ENCODE measurements around the gene EZH2.

DNA sequence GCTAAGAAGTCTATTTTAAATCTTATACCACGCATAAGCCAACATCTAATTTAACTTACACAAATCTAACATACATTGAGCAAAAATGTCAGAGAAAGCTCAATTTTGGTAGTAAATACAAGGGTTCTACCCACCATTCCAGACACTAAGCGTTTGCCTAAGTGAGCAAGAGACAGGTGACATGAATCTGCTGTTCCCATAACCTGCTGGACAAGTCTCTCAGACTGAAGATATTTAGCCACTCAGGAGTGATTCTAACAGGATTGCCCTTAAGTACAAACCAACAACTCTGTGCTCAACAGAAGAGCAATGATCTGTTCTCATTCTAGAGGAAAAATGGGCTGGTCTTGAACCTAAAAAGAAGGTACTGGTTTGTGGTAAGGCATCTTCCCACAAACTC, 18.8 kb downstream of the EZH2 start:
- no peak for TF ChIP-seq POLR2A (IDR thresholded peaks at IDR 0.05)
- TF ChIP-seq, protein P1, sequence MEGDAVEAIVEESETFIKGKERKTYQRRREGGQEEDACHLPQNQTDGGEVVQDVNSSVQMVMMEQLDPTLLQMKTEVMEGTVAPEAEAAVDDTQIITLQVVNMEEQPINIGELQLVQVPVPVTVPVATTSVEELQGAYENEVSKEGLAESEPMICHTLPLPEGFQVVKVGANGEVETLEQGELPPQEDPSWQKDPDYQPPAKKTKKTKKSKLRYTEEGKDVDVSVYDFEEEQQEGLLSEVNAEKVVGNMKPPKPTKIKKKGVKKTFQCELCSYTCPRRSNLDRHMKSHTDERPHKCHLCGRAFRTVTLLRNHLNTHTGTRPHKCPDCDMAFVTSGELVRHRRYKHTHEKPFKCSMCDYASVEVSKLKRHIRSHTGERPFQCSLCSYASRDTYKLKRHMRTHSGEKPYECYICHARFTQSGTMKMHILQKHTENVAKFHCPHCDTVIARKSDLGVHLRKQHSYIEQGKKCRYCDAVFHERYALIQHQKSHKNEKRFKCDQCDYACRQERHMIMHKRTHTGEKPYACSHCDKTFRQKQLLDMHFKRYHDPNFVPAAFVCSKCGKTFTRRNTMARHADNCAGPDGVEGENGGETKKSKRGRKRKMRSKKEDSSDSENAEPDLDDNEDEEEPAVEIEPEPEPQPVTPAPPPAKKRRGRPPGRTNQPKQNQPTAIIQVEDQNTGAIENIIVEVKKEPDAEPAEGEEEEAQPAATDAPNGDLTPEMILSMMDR (IDR thresholded peaks at IDR 0.05) = no peak

Measured in right lobe of liver (tissue), 4 donors.